NCI-H1930 (cell line): ENCODE measurements around the gene C6orf136.

Experiments used
- DNase-seq, 2 experiments: peaks; one replicate each; lab custom pipeline; 2025; lab: John Stamatoyannopoulos, UW

C6orf136 gene

GRCh38 chr6:30686908-30687658 is 40.1 kb downstream of the C6orf136 start:
- DNase-seq, result peak; percentile 49 to 50

GRCh38 chr6:30687659-30688431 is 40.9 kb downstream of the C6orf136 start:
- no peak for DNase-seq

GRCh38 chr6:30688569-30688968 is 41.6 kb downstream of the C6orf136 start:
- no peak for DNase-seq

GRCh38 chr6:30689022-30689865 is 42.3 kb downstream of the C6orf136 start:
- DNase-seq, result no peak

GRCh38 chr6:30689985-30690384 is 43.1 kb downstream of the C6orf136 start:
- DNase-seq, result no peak

GRCh38 chr6:30690403-30691207 is 43.7 kb downstream of the C6orf136 start, which contains the start of gene NRM:
NRM (minus strand) TSS chr6:30690984; CDS start chr6:30690974, 10 bp downstream.
- peak; percentile 66 to 85 for DNase-seq

- no peak for DNase-seq
Observed at GRCh38 chr6:30691208-30691847, 44.4 kb downstream of the C6orf136 start.

- no peak for DNase-seq
Observed at GRCh38 chr6:30696432-30696831, 49.5 kb downstream of the C6orf136 start.

- no peak for DNase-seq
Observed at GRCh38 chr6:30700340-30700739, 53.4 kb downstream of the C6orf136 start.
